Osteocyte (in vitro differentiated cells): ENCODE data around the gene CDKL4. TPM values are rescaled to one million over a fixed set of nuclear protein-coding genes. Genes with fewer than 3 reads are reported as not detected.
"Not testable (repeated sequence)": the region's sequence is repeated elsewhere in the genome, so short reads cannot be mapped to it uniquely, and the experiment has no call there.

Source experiments
- DNase-seq: peaks from one replicate; pipeline ENCODE4 v3.0.0; 2021; ENCODE audit warnings: mixed read lengths; ENCODE audit not compliant: unreplicated experiment; ENCODE audit errors: extremely low spot score
- H3K27ac Mint-ChIP-seq: one replicate; pipeline ENCODE4 v1.8.0; 2021; ENCODE audit warnings: mild to moderate bottlenecking, mixed read lengths; ENCODE audit not compliant: unreplicated experiment
- H3K27me3 Mint-ChIP-seq: one replicate; pipeline ENCODE4 v1.8.0; 2021; ENCODE audit warnings: mixed read lengths; ENCODE audit not compliant: unreplicated experiment
- H3K36me3 Mint-ChIP-seq: one replicate; pipeline ENCODE4 v1.8.0; 2021; ENCODE audit warnings: mixed read lengths; ENCODE audit not compliant: unreplicated experiment
- H3K4me1 Mint-ChIP-seq: one replicate; pipeline ENCODE4 v1.8.0; 2021; ENCODE audit warnings: mixed read lengths; ENCODE audit not compliant: unreplicated experiment
- H3K4me3 Mint-ChIP-seq: one replicate; pipeline ENCODE4 v1.8.0; 2021; ENCODE audit warnings: mild to moderate bottlenecking, moderate library complexity, mixed read lengths; ENCODE audit not compliant: unreplicated experiment
- H3K9me3 Mint-ChIP-seq: one replicate; pipeline ENCODE4 v1.8.0; 2021; ENCODE audit warnings: mixed read lengths; ENCODE audit not compliant: unreplicated experiment
- total RNA-seq: library from RNA; stranded (reverse); gene quantifications from 2 replicates; pipeline ENCODE4 v1.2.1, GENCODE V29; 2021
- TF ChIP-seq, protein P1 (sequence below): fragments of 200-600 bp; sonication (generic); IDR thresholded peaks from 2 replicates; pipeline ENCODE4 v1.5.0; 2021; ENCODE audit warnings: antibody characterized with exemption, mild to moderate bottlenecking, moderate library complexity

CDKL4 gene
- total RNA-seq, 1 donor from 2014 or later, result 0.83 TPM

DNA sequence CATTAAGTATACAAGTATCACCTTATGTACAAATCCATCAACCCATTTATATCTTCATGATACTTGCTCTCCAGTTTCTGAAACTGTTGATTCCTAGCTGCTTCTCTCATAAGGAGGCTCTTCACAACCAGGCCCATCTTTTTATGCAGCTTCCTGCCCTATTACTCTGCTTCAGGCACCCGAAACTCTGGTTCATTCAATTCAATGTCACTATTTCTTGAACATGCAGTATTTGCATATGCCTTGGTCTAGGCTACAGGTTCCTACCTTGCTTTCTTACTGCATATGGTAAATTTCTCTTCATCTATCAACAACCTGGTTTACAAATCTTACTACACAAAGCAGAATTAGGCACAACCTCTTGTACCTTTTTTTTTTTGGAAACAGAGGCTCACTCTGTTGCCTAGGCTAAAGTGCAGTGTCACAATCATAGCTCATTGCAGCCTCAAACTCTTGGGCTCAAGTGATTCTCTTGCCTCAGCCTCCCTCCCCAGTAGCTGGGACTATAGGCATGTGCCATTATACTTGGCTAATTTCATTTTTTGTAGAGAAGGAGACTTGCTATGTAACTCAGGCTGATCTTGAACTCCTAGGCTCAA is 2.7 kb upstream of the CDKL4 start:
- TF ChIP-seq, protein P1, sequence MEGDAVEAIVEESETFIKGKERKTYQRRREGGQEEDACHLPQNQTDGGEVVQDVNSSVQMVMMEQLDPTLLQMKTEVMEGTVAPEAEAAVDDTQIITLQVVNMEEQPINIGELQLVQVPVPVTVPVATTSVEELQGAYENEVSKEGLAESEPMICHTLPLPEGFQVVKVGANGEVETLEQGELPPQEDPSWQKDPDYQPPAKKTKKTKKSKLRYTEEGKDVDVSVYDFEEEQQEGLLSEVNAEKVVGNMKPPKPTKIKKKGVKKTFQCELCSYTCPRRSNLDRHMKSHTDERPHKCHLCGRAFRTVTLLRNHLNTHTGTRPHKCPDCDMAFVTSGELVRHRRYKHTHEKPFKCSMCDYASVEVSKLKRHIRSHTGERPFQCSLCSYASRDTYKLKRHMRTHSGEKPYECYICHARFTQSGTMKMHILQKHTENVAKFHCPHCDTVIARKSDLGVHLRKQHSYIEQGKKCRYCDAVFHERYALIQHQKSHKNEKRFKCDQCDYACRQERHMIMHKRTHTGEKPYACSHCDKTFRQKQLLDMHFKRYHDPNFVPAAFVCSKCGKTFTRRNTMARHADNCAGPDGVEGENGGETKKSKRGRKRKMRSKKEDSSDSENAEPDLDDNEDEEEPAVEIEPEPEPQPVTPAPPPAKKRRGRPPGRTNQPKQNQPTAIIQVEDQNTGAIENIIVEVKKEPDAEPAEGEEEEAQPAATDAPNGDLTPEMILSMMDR, result no peak
- peaks cover 19% of the 10 kb centered on the region for H3K36me3 Mint-ChIP-seq
- no peaks in the 10 kb centered on the region for H3K9me3 Mint-ChIP-seq
- no peak for DNase-seq
- no peaks in the 10 kb centered on the region for H3K4me1 Mint-ChIP-seq
- H3K4me3 Mint-ChIP-seq, result no peak overlapping the region
- no peaks in the 10 kb centered on the region for H3K27me3 Mint-ChIP-seq
- H3K27ac Mint-ChIP-seq, result no peak overlapping the region

DNA sequence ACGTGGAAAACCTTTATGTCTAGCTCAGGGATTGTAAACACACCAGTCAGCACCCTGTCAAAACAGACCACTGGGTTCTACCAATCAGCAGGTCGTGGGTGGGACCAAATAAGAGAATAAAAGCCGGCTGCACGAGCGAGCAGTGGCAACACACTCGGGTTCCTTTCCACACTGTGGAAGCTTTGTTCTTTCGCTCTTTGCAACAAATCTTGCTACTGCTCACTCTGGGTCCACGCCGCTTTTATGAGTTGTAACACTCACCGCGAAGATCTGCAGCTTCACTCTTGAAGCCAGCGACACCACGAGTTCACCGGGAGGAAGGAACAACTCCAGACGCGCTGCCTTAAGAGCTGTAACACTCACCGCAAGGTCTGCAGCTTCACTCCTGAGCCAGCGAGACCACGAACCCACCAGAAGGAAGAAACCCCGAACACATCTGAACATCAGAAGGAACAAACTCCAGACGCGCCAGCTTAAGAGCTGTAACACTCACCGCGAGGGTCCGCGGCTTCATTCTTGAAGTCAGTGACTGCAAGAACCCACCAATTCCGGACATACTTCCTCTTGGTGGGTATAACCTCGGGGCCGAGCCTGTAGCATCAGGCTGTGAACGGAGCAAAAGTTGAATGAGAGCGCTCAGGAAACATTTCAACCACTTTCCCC is 1.3 kb upstream of the CDKL4 start:
- H3K4me1 Mint-ChIP-seq, H3K4me3 Mint-ChIP-seq, H3K27me3 Mint-ChIP-seq, H3K9me3 Mint-ChIP-seq, DNase-seq, H3K27ac Mint-ChIP-seq: not testable (repeated sequence)
- peaks cover 15% of the 10 kb centered on the region for H3K36me3 Mint-ChIP-seq

DNA sequence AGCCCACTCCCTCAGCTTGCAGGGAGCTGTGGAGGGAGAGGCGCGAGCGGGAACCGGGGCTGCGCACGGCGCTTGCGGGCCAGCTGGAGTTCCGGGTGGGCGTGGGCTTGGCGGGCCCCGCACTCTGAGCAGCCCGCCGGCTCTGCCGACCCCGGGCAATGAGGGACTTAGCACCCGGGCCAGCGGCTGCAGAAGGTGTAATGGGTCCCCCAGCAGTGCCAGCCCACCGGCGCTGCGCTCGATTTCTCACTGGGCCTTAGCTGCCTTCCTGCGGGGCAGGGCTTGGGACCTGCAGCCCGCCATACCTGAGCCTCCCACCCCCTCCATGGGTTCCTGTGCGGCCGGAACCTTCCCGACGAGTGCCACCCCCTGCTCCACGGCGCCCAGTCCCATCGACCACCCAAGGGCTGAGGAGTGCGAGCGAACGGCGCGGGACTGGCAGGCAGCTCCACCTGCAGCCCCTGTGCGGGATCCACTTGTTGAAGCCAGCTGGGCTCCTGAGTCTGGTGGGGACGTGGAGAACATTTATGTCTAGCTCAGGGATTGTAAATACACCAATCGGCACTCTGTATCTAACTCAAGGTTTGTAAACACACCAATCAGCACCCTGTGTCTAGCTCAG is 582 bp upstream of the CDKL4 start:
- not testable (repeated sequence) for H3K4me3 Mint-ChIP-seq, H3K27me3 Mint-ChIP-seq, H3K9me3 Mint-ChIP-seq

DNA sequence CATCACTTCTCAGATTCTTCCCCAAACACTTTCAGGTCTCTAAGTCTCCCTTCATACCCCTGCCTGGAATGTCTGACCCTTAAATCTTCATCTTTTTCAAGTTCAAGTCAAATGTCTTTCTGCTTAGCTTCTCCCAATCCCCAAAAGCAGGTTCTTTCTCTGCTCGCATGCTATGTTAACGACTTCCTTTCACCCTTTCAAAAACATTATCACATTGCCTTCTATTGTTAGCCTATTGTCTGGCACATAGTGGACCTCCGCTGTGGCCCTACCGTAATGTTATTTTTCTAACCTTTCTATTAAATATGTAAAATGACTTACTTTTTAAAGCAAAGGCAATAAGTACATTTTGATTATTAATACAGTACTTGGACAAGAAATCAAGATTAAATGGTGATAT is 2.2 kb downstream of the CDKL4 start:
- Mint-ChIP-seq H3K9me3 (peaks cover 4% of the 10 kb centered on the region), H3K4me3 (no peak overlapping the region), H3K27ac (no peak overlapping the region), H3K36me3 (peaks cover 4% of the 10 kb centered on the region), H3K4me1 (no peaks in the 10 kb centered on the region), H3K27me3 (no peaks in the 10 kb centered on the region)
- DNase-seq, result no peak
- TF ChIP-seq, protein P1, result no peak

More for the DNA sequence above, 582 bp upstream of the CDKL4 start:
- H3K27ac Mint-ChIP-seq, DNase-seq, H3K4me1 Mint-ChIP-seq: not testable (repeated sequence)
- peaks cover 15% of the 10 kb centered on the region for H3K36me3 Mint-ChIP-seq

DNA sequence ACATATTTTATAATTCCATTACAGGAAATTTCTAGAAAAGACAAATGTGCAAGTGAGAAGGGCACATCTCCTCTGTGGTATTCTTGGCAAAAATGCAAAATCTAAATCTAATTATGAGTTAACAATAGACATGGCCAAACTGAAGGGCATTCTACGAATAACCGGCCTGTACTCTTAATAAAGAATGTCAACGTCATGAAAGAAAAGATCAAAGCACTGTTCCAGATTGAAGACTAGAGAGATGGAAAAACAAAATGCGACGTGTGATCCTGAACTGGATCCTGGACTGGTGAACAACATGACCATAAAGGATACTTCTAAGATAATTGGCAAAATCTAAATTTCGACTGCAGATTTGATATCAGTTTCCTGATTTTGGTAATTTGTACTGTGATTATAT is 3.0 kb downstream of the CDKL4 start:
- peaks cover 12% of the 10 kb centered on the region for H3K9me3 Mint-ChIP-seq
- TF ChIP-seq, protein P1, result no peak
- H3K4me1 Mint-ChIP-seq, result no peaks in the 10 kb centered on the region
- no peak overlapping the region for H3K27ac Mint-ChIP-seq
- no peak overlapping the region for H3K4me3 Mint-ChIP-seq
- no peaks in the 10 kb centered on the region for H3K27me3 Mint-ChIP-seq
- DNase-seq, result no peak
- peaks cover 7% of the 10 kb centered on the region for H3K36me3 Mint-ChIP-seq

DNA sequence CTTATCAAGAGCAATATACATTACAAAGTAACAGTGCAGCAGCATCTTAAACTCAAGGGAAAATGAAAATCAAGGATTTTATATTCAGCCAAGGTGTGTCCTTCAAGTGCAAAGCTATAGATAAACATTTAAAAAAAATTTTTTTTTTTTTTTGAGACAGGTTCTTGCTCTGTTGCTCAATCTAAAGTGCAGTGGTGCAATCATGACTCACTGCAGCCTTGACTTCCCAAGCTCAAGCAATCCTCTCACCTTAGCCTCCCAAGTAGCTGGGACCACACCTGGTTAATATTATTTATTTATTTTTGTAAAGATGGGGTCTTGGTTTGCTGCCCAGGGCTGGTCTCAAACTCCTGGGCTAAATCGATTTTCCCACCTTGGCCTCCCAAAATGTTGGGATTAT is 9.0 kb downstream of the CDKL4 start:
- Mint-ChIP-seq H3K9me3 (peaks cover 15% of the 10 kb centered on the region), H3K4me3 (no peak overlapping the region), H3K4me1 (peaks cover 2% of the 10 kb centered on the region), H3K27me3 (no peaks in the 10 kb centered on the region), H3K27ac (no peak overlapping the region), H3K36me3 (peaks cover 3% of the 10 kb centered on the region)
- DNase-seq, result no peak
- TF ChIP-seq, protein P1, result no peak
